ENCODE measurements around the gene HACL1. TPM values are rescaled to one million over a fixed set of nuclear protein-coding genes. Genes with fewer than 3 reads are reported as not detected.
"Not testable (repeated sequence)": the region's sequence is repeated elsewhere in the genome, so short reads cannot be mapped to it uniquely, and the experiment has no call there.

The HACL1 gene
- polyA plus RNA-seq, 1 experiment: 32.4 TPM

DNA sequence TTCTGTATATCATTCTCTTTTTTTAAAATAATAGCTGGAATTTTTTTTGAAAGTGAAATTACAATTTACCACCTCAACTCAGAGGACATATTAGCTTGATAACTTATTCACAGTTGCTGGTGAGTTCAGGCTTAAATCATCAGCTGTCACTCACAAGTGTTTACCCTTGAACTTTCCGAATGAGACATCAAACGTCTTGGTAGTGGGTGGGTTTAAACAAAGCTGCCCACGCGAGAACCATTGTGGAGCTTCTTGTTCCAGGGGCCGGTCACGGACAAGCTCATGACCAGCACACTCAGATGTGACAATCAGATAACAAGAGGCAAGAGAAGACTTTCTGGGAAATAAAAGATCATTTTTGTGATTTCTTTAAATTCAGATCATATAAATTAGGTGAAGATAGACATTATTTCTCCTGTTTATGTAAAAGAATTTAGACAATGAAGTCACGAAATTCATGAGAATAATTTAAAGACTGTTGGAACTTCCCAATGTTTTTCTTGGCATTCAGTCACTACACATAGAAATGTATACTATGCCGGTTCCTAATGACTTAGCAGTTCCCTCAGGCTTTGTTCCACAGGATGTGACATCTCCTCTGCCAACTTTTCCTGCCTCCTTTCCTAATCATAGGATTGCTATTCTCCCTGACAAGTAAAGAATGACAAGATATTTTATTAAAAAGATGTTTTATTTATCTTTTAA lies 29.4 kb upstream of the HACL1 start:
- CTCF ChIA-PET: interaction anchor here (0.6 to 7.9 kb wide), 13 partner anchors 33 to 611 kb away, joined by 3 to 57 read pairs (median 3); no protein-coding TSS in a partner anchor
- no peaks in the 10 kb centered on the region for H3K36me3 ChIP-seq (ENCODE audit: control insufficient read depth, insufficient read depth, low read length)
- POLR2A ChIA-PET: interaction anchor here (0.6 to 1.1 kb wide), 2 partner anchors 30 to 193 kb away, joined by 3 to 5 read pairs; partner anchors contain the start of genes BTD and HACL1
- peak overlapping the region; percentile 8 for H3K4me3 ChIP-seq (ENCODE audit: low read depth, low read length)
- DNase-seq (ENCODE audit: low read depth): peak; percentile 42
- TF ChIP-seq, protein P1, sequence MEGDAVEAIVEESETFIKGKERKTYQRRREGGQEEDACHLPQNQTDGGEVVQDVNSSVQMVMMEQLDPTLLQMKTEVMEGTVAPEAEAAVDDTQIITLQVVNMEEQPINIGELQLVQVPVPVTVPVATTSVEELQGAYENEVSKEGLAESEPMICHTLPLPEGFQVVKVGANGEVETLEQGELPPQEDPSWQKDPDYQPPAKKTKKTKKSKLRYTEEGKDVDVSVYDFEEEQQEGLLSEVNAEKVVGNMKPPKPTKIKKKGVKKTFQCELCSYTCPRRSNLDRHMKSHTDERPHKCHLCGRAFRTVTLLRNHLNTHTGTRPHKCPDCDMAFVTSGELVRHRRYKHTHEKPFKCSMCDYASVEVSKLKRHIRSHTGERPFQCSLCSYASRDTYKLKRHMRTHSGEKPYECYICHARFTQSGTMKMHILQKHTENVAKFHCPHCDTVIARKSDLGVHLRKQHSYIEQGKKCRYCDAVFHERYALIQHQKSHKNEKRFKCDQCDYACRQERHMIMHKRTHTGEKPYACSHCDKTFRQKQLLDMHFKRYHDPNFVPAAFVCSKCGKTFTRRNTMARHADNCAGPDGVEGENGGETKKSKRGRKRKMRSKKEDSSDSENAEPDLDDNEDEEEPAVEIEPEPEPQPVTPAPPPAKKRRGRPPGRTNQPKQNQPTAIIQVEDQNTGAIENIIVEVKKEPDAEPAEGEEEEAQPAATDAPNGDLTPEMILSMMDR (IDR thresholded peaks at IDR 0.05; ENCODE audit: insufficient read depth, low read depth, low read length): no peak
- H3K27me3 ChIP-seq (ENCODE audit: control insufficient read depth, insufficient read depth, low read length): no peaks in the 10 kb centered on the region

- ChIA-PET POLR2A (no interaction called here), CTCF (interaction anchor here (0.6 to 7.9 kb wide), 13 partner anchors 9 to 612 kb away, joined by 3 to 57 read pairs (median 3); no protein-coding TSS in a partner anchor)
- TF ChIP-seq, protein P1 (IDR thresholded peaks at IDR 0.05; ENCODE audit: insufficient read depth, low read depth, low read length): peak; percentile 71
- Histone ChIP-seq H3K27me3 (ENCODE audit: control insufficient read depth, insufficient read depth, low read length) (no peaks in the 10 kb centered on the region), H3K36me3 (ENCODE audit: control insufficient read depth, insufficient read depth, low read length) (no peaks in the 10 kb centered on the region), H3K4me3 (ENCODE audit: low read depth, low read length) (peak overlapping the region; percentile 8)
- DNase-seq (ENCODE audit: low read depth): no peak
Measured at GRCh38 chr3:15629860-15630597, 28.7 kb upstream of the HACL1 start.

DNA sequence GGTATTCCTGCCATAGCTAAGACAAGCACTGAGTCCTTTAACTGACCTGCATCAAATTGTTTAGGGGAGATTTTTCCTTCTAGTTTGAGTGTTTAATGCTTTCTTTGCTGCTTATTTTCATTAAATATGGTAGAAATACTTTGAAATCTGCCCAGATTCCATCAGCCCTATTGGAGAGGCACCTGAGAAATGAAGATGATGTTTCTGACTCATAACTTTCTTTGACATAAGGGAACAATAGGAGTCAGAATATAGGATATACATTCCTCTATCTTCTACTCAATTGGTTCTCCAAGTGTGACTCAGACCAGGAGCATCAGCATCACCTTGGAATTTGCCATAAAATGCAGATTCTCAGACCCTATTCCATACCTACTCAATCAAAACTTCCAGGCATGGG lies 27.6 kb upstream of the HACL1 start:
- CTCF ChIA-PET: interaction anchor here (1.2 to 7.9 kb wide), 3 partner anchors 18 to 184 kb away, joined by 3 to 57 read pairs (median 31); no protein-coding TSS in a partner anchor
- POLR2A ChIA-PET: no interaction called here
- TF ChIP-seq, protein P1 (IDR thresholded peaks at IDR 0.05; ENCODE audit: insufficient read depth, low read depth, low read length): no peak

DNA sequence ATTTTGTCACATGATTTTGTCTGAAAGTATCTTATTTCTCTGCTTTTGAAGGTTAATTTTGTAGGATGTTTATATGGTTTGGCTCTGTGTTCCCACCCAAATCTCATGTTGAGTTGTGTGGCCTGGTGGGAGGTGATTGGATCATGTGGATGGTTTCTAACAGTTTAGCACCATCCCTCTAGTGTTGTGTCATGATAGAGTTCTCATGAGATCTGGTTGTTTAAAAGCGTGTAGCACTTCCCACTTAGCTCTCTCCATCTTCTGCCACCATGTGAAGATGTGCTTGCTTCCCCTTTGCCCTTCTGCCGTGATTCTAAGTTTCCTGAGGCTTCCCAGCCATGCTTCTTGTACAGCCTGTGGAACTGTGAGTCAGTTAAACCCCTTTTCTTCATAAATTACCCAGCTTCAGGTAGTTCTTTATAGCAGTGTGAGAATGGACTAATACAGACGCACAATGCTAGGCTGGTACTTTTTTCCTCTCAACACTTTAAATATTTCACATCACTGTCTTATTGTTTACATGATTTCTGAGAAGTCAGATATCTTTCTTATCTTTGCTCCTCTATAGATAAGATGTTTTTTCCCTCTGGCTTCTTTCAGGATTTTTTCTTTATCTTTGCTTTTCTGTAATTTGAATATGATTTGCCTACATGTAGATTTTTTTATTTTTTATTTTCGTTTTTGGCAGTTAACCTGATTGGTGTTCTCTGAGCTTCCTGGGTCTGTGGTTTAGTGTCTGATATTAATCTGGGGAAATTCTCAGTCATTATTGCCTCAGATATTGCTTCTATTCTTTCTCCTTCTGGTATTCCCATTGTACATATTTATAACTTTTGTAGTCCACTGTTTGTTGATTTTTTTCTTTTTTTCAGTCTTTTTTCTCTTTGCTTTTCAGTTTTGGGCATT lies 22.4 kb upstream of the HACL1 start:
- CTCF ChIA-PET: interaction anchor here (0.6 to 0.9 kb wide), 2 partner anchors 9 to 24 kb away, joined by 3 read pairs; no protein-coding TSS in a partner anchor
- DNase-seq (ENCODE audit: low read depth): no peak
- POLR2A ChIA-PET: no interaction called here
- Histone ChIP-seq H3K27me3 (ENCODE audit: control insufficient read depth, insufficient read depth, low read length) (no peaks in the 10 kb centered on the region), H3K36me3 (ENCODE audit: control insufficient read depth, insufficient read depth, low read length) (no peaks in the 10 kb centered on the region), H3K4me3 (ENCODE audit: low read depth, low read length) (no peak overlapping the region)
- TF ChIP-seq, protein P1 (IDR thresholded peaks at IDR 0.05; ENCODE audit: insufficient read depth, low read depth, low read length): no peak

More for the DNA sequence above, 27.6 kb upstream of the HACL1 start:
- Histone ChIP-seq H3K27me3 (ENCODE audit: control insufficient read depth, insufficient read depth, low read length) (no peaks in the 10 kb centered on the region), H3K36me3 (ENCODE audit: control insufficient read depth, insufficient read depth, low read length) (no peaks in the 10 kb centered on the region), H3K4me3 (ENCODE audit: low read depth, low read length) (no peak overlapping the region)
- DNase-seq (ENCODE audit: low read depth): no peak

DNA sequence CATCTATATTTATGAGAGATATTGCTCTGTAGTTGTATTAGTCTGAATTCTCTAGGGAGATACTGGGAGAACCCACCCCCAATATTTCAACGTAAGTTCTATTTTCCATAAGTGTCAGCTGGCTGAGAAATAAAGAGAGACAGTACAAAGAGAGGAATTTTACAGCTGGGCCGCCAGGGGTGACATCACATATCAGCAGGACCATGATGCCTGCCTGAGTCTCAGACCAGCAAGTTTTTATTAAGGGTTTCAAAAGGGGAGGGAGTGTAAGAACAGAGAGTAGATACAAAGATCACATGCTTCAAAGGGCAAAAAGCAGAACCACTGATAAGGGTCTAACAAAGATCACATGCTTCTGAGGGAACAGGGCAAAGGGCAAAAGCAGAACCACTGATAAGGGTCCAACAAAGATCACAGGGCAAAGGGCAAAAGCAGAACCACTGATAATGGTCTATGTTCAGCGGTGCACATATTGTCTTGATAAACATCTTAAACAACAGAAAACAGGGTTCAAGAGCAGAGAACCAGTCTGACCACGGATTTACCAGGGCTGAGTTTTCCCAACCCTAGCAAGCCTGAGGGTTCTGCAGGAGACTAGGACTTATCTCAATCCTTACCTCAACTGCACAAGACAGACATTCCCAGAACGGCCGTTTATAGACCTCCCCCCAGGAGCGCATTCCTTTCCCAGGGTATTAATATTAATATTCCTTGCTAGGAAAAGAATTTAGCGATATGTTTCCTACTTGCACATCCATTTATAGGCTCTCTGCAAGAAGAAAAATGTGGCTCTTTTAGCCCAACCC lies 18.5 kb upstream of the HACL1 start:
- POLR2A ChIA-PET; DNase-seq (ENCODE audit: low read depth); CTCF ChIA-PET; H3K4me3 ChIP-seq (ENCODE audit: low read depth, low read length); H3K36me3 ChIP-seq (ENCODE audit: control insufficient read depth, insufficient read depth, low read length); H3K27me3 ChIP-seq (ENCODE audit: control insufficient read depth, insufficient read depth, low read length): not testable (repeated sequence)
